Measurements from ENCODE around the gene CMSS1.

Gene CMSS1

GRCh38 chr3:99965077-99965476, 147.4 kb downstream of the CMSS1 start:
- Histone ChIP-seq H3K9ac (ENCODE audit: low read depth in 1 of 2, low read length in 2 of 2) (no peak overlapping the region), H3K27me3 (ENCODE audit: control insufficient read depth in 2 of 2, insufficient read depth in 2 of 2, low read length in 2 of 2) (no peaks in the 10 kb centered on the region), H3K36me3 (ENCODE audit: control insufficient read depth in 2 of 2, insufficient read depth in 2 of 2, low read length in 2 of 2) (no peaks in the 10 kb centered on the region), H3K4me3 (ENCODE audit: low read length in 2 of 2) (no peak overlapping the region), H3K9me3 (ENCODE audit: control insufficient read depth in 2 of 2, low read length in 2 of 2) (no peaks in the 10 kb centered on the region), H3K27ac (ENCODE audit: low read depth in 2 of 2, low read length in 2 of 2) (no peak overlapping the region), H3K4me1 (ENCODE audit: control insufficient read depth in 2 of 2, insufficient read depth in 2 of 2, low read length in 2 of 2) (no peaks in the 10 kb centered on the region)

GRCh38 chr3:99965681-99966408, 148.2 kb downstream of the CMSS1 start:
- Histone ChIP-seq H3K4me1 (ENCODE audit: control insufficient read depth in 2 of 2, insufficient read depth in 2 of 2, low read length in 2 of 2) (no peaks in the 10 kb centered on the region), H3K27ac (ENCODE audit: low read depth in 2 of 2, low read length in 2 of 2) (no peak overlapping the region)

GRCh38 chr3:99966662-99967416, 149.2 kb downstream of the CMSS1 start:
- H3K36me3 ChIP-seq (ENCODE audit: control insufficient read depth in 2 of 2, insufficient read depth in 2 of 2, low read length in 2 of 2) = no peaks in the 10 kb centered on the region
- no peak overlapping the region for H3K4me3 ChIP-seq (ENCODE audit: low read length in 2 of 2)
- peak overlapping the region in 1 of 2 donors; percentile 25 for H3K27ac ChIP-seq (ENCODE audit: low read depth in 2 of 2, low read length in 2 of 2)
- H3K9me3 ChIP-seq (ENCODE audit: control insufficient read depth in 2 of 2, low read length in 2 of 2) = no peaks in the 10 kb centered on the region
- H3K4me1 ChIP-seq (ENCODE audit: control insufficient read depth in 2 of 2, insufficient read depth in 2 of 2, low read length in 2 of 2) = no peaks in the 10 kb centered on the region
- no peak overlapping the region for H3K9ac ChIP-seq (ENCODE audit: low read depth in 1 of 2, low read length in 2 of 2)
- no peaks in the 10 kb centered on the region for H3K27me3 ChIP-seq (ENCODE audit: control insufficient read depth in 2 of 2, insufficient read depth in 2 of 2, low read length in 2 of 2)

More at GRCh38 chr3:99965681-99966408, 148.2 kb downstream of the CMSS1 start:
- Histone ChIP-seq H3K9ac (ENCODE audit: low read depth in 1 of 2, low read length in 2 of 2) (no peak overlapping the region), H3K27me3 (ENCODE audit: control insufficient read depth in 2 of 2, insufficient read depth in 2 of 2, low read length in 2 of 2) (no peaks in the 10 kb centered on the region), H3K4me3 (ENCODE audit: low read length in 2 of 2) (no peak overlapping the region), H3K36me3 (ENCODE audit: control insufficient read depth in 2 of 2, insufficient read depth in 2 of 2, low read length in 2 of 2) (no peaks in the 10 kb centered on the region), H3K9me3 (ENCODE audit: control insufficient read depth in 2 of 2, low read length in 2 of 2) (no peaks in the 10 kb centered on the region)

- no peak overlapping the region for H3K9ac ChIP-seq (ENCODE audit: low read depth in 1 of 2, low read length in 2 of 2)
- no peak overlapping the region for H3K27ac ChIP-seq (ENCODE audit: low read depth in 2 of 2, low read length in 2 of 2)
- no peaks in the 10 kb centered on the region for H3K4me1 ChIP-seq (ENCODE audit: control insufficient read depth in 2 of 2, insufficient read depth in 2 of 2, low read length in 2 of 2)
- no peaks in the 10 kb centered on the region for H3K9me3 ChIP-seq (ENCODE audit: control insufficient read depth in 2 of 2, low read length in 2 of 2)
- H3K36me3 ChIP-seq (ENCODE audit: control insufficient read depth in 2 of 2, insufficient read depth in 2 of 2, low read length in 2 of 2) = no peaks in the 10 kb centered on the region
- H3K4me3 ChIP-seq (ENCODE audit: low read length in 2 of 2) = no peak overlapping the region
- no peaks in the 10 kb centered on the region for H3K27me3 ChIP-seq (ENCODE audit: control insufficient read depth in 2 of 2, insufficient read depth in 2 of 2, low read length in 2 of 2)
Observed at GRCh38 chr3:99967796-99968195, 150.1 kb downstream of the CMSS1 start.

GRCh38 chr3:99969136-99969535, 151.5 kb downstream of the CMSS1 start:
- no peak overlapping the region for H3K27ac ChIP-seq (ENCODE audit: low read depth in 2 of 2, low read length in 2 of 2)
- no peak overlapping the region for H3K9ac ChIP-seq (ENCODE audit: low read depth in 1 of 2, low read length in 2 of 2)
- H3K4me3 ChIP-seq (ENCODE audit: low read length in 2 of 2) = no peak overlapping the region
- no peaks in the 10 kb centered on the region for H3K27me3 ChIP-seq (ENCODE audit: control insufficient read depth in 2 of 2, insufficient read depth in 2 of 2, low read length in 2 of 2)
- H3K9me3 ChIP-seq (ENCODE audit: control insufficient read depth in 2 of 2, low read length in 2 of 2) = no peaks in the 10 kb centered on the region
- H3K4me1 ChIP-seq (ENCODE audit: control insufficient read depth in 2 of 2, insufficient read depth in 2 of 2, low read length in 2 of 2) = no peaks in the 10 kb centered on the region
- H3K36me3 ChIP-seq (ENCODE audit: control insufficient read depth in 2 of 2, insufficient read depth in 2 of 2, low read length in 2 of 2) = no peaks in the 10 kb centered on the region

GRCh38 chr3:99970198-99970597, 152.5 kb downstream of the CMSS1 start:
- Histone ChIP-seq H3K9me3 (ENCODE audit: control insufficient read depth in 2 of 2, low read length in 2 of 2) (no peaks in the 10 kb centered on the region), H3K9ac (ENCODE audit: low read depth in 1 of 2, low read length in 2 of 2) (no peak overlapping the region), H3K36me3 (ENCODE audit: control insufficient read depth in 2 of 2, insufficient read depth in 2 of 2, low read length in 2 of 2) (no peaks in the 10 kb centered on the region), H3K27me3 (ENCODE audit: control insufficient read depth in 2 of 2, insufficient read depth in 2 of 2, low read length in 2 of 2) (no peaks in the 10 kb centered on the region), H3K4me1 (ENCODE audit: control insufficient read depth in 2 of 2, insufficient read depth in 2 of 2, low read length in 2 of 2) (no peaks in the 10 kb centered on the region), H3K27ac (ENCODE audit: low read depth in 2 of 2, low read length in 2 of 2) (no peak overlapping the region), H3K4me3 (ENCODE audit: low read length in 2 of 2) (no peak overlapping the region)

- H3K9me3 ChIP-seq (ENCODE audit: control insufficient read depth in 2 of 2, low read length in 2 of 2) = no peaks in the 10 kb centered on the region
- H3K4me3 ChIP-seq (ENCODE audit: low read length in 2 of 2) = no peak overlapping the region
- no peak overlapping the region for H3K9ac ChIP-seq (ENCODE audit: low read depth in 1 of 2, low read length in 2 of 2)
- no peak overlapping the region for H3K27ac ChIP-seq (ENCODE audit: low read depth in 2 of 2, low read length in 2 of 2)
- H3K4me1 ChIP-seq (ENCODE audit: control insufficient read depth in 2 of 2, insufficient read depth in 2 of 2, low read length in 2 of 2) = no peaks in the 10 kb centered on the region
- no peaks in the 10 kb centered on the region for H3K36me3 ChIP-seq (ENCODE audit: control insufficient read depth in 2 of 2, insufficient read depth in 2 of 2, low read length in 2 of 2)
- no peaks in the 10 kb centered on the region for H3K27me3 ChIP-seq (ENCODE audit: control insufficient read depth in 2 of 2, insufficient read depth in 2 of 2, low read length in 2 of 2)
Observed at GRCh38 chr3:99971761-99972160, 154.1 kb downstream of the CMSS1 start.

GRCh38 chr3:99972380-99973104, 154.9 kb downstream of the CMSS1 start:
- no peak overlapping the region for H3K4me3 ChIP-seq (ENCODE audit: low read length in 2 of 2)
- no peak overlapping the region for H3K9ac ChIP-seq (ENCODE audit: low read depth in 1 of 2, low read length in 2 of 2)
- H3K27me3 ChIP-seq (ENCODE audit: control insufficient read depth in 2 of 2, insufficient read depth in 2 of 2, low read length in 2 of 2) = no peaks in the 10 kb centered on the region
- H3K9me3 ChIP-seq (ENCODE audit: control insufficient read depth in 2 of 2, low read length in 2 of 2) = no peaks in the 10 kb centered on the region
- no peaks in the 10 kb centered on the region for H3K36me3 ChIP-seq (ENCODE audit: control insufficient read depth in 2 of 2, insufficient read depth in 2 of 2, low read length in 2 of 2)
- H3K27ac ChIP-seq (ENCODE audit: low read depth in 2 of 2, low read length in 2 of 2) = no peak overlapping the region
- no peaks in the 10 kb centered on the region for H3K4me1 ChIP-seq (ENCODE audit: control insufficient read depth in 2 of 2, insufficient read depth in 2 of 2, low read length in 2 of 2)

GRCh38 chr3:99974989-99975388, 157.3 kb downstream of the CMSS1 start:
- Histone ChIP-seq H3K4me1 (ENCODE audit: control insufficient read depth in 2 of 2, insufficient read depth in 2 of 2, low read length in 2 of 2) (no peaks in the 10 kb centered on the region), H3K4me3 (ENCODE audit: low read length in 2 of 2) (no peak overlapping the region), H3K36me3 (ENCODE audit: control insufficient read depth in 2 of 2, insufficient read depth in 2 of 2, low read length in 2 of 2) (no peaks in the 10 kb centered on the region), H3K27me3 (ENCODE audit: control insufficient read depth in 2 of 2, insufficient read depth in 2 of 2, low read length in 2 of 2) (no peaks in the 10 kb centered on the region), H3K27ac (ENCODE audit: low read depth in 2 of 2, low read length in 2 of 2) (no peak overlapping the region), H3K9me3 (ENCODE audit: control insufficient read depth in 2 of 2, low read length in 2 of 2) (no peaks in the 10 kb centered on the region), H3K9ac (ENCODE audit: low read depth in 1 of 2, low read length in 2 of 2) (no peak overlapping the region)

- no peaks in the 10 kb centered on the region for H3K27me3 ChIP-seq (ENCODE audit: control insufficient read depth in 2 of 2, insufficient read depth in 2 of 2, low read length in 2 of 2)
- no peak overlapping the region for H3K27ac ChIP-seq (ENCODE audit: low read depth in 2 of 2, low read length in 2 of 2)
- no peaks in the 10 kb centered on the region for H3K9me3 ChIP-seq (ENCODE audit: control insufficient read depth in 2 of 2, low read length in 2 of 2)
- no peak overlapping the region for H3K4me3 ChIP-seq (ENCODE audit: low read length in 2 of 2)
- no peak overlapping the region for H3K9ac ChIP-seq (ENCODE audit: low read depth in 1 of 2, low read length in 2 of 2)
- no peaks in the 10 kb centered on the region for H3K4me1 ChIP-seq (ENCODE audit: control insufficient read depth in 2 of 2, insufficient read depth in 2 of 2, low read length in 2 of 2)
- H3K36me3 ChIP-seq (ENCODE audit: control insufficient read depth in 2 of 2, insufficient read depth in 2 of 2, low read length in 2 of 2) = no peaks in the 10 kb centered on the region
Observed at GRCh38 chr3:99976584-99976983, 158.9 kb downstream of the CMSS1 start.
